Cardiac fibroblast (primary cell): ENCODE results near the gene BOC.

Experiments used
- DNase-seq, 2 donors: peaks; one replicate each; pipeline versions ENCODE4 v3.0.0 to v3.0.0-alpha.2; 2010; ENCODE audit warnings: low read depth in 2 of 2
- H3K4me3 ChIP-seq, 2 donors: replicated peaks in 1 of 2; 1 replicate in 1 of 2; 2 replicates in 1 of 2; pipeline ENCODE4 v1.5.1; 2011; ENCODE audit warnings: low read depth in 2 of 2, low read length in 2 of 2, mild to moderate bottlenecking in 2 of 2, moderate library complexity in 1 of 2
- CTCF ChIP-seq: IDR thresholded peaks from one replicate; pipeline ENCODE4 v1.5.1; 2011; ENCODE audit warnings: low read depth, mild to moderate bottlenecking, low read length, inconsistent platforms

Gene BOC

GRCh38 chr3:113279686-113280085 is 68.3 kb downstream of the BOC start:
- no peak for DNase-seq
- H3K4me3 ChIP-seq, result no peak overlapping the region

GRCh38 chr3:113283306-113283705 is 71.9 kb downstream of the BOC start:
- H3K4me3 ChIP-seq, result no peak overlapping the region
- no peak for TF ChIP-seq CTCF
- DNase-seq, result no peak

More at GRCh38 chr3:113279686-113280085, 68.3 kb downstream of the BOC start:
- no peak for TF ChIP-seq CTCF

- DNase-seq, result no peak
Measured at GRCh38 chr3:113284453-113285050, 73.2 kb downstream of the BOC start.

GRCh38 chr3:113285226-113285625 is 73.9 kb downstream of the BOC start:
- H3K4me3 ChIP-seq, result no peak overlapping the region
- no peak for TF ChIP-seq CTCF
- DNase-seq, result no peak

More at GRCh38 chr3:113284453-113285050, 73.2 kb downstream of the BOC start:
- no peak overlapping the region for H3K4me3 ChIP-seq
- TF ChIP-seq CTCF, result no peak

- DNase-seq, result no peak
- no peak for TF ChIP-seq CTCF
Measured at GRCh38 chr3:113285741-113286140, 74.4 kb downstream of the BOC start.

DNA sequence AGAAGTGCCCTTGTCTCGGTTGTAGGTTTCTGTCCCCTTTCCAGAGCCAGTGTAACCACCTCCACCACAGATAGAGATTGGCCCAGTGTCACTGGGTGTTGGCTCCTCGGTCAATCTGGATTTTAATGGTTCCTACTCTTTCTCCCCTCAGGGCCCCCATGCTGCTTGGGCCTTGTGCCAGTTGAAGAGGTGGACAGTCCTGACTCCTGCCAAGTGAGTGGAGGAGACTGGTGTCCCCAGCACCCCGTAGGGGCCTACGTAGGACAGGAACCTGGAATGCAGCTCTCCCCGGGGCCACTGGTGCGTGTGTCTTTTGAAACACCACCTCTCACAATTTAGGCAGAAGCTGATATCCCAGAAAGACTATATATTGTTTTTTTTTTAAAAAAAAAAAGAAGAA is 75.2 kb downstream of the BOC start:
- no peak overlapping the region for H3K4me3 ChIP-seq
- TF ChIP-seq CTCF, result no peak

More at GRCh38 chr3:113285741-113286140, 74.4 kb downstream of the BOC start:
- H3K4me3 ChIP-seq, result no peak overlapping the region

More for the DNA sequence above, 75.2 kb downstream of the BOC start:
- DNase-seq, result no peak
